NT2/D1 (cell line): ENCODE results near the gene PILRA.
"Not testable (repeated sequence)": the region's sequence is repeated elsewhere in the genome, so short reads cannot be mapped to it uniquely, and the experiment has no call there.

Experiments used
- DNase-seq: peaks from one replicate; pipeline ENCODE4 v3.0.0-alpha.2; 2011; ENCODE audit warnings: low read depth, low spot score
- H3K27me3 ChIP-seq: 2 replicates; pipeline ENCODE4 v1.6.0; 2011; ENCODE audit warnings: mild to moderate bottlenecking; ENCODE audit not compliant: insufficient read length, insufficient read depth
- H3K36me3 ChIP-seq: 2 replicates; pipeline ENCODE4 v1.6.1; 2011; ENCODE audit warnings: mild to moderate bottlenecking, low read length, mixed read lengths; ENCODE audit not compliant: insufficient read depth, insufficient read length
- H3K4me1 ChIP-seq: 2 replicates; pipeline ENCODE4 v1.5.1; 2011; ENCODE audit not compliant: insufficient read depth, insufficient read length
- H3K4me3 ChIP-seq: 2 replicates; pipeline ENCODE4 v1.5.1; 2011; ENCODE audit warnings: low read depth; ENCODE audit not compliant: insufficient read length
- H3K9ac ChIP-seq: 2 replicates; pipeline ENCODE4 v1.6.0; 2011; ENCODE audit warnings: low read depth; ENCODE audit not compliant: insufficient read length
- H3K9me3 ChIP-seq: 2 replicates; pipeline ENCODE4 v1.5.1; 2011; ENCODE audit warnings: mild to moderate bottlenecking, low read length; ENCODE audit not compliant: insufficient read depth
- SUZ12 ChIP-seq: IDR thresholded peaks from 2 replicates; pipeline ENCODE4 v1.6.1; 2011; ENCODE audit not compliant: insufficient read length, insufficient read depth; ENCODE audit errors: extremely low read depth
- YY1 ChIP-seq: IDR thresholded peaks from 2 replicates; pipeline ENCODE4 v1.6.1; 2011; ENCODE audit not compliant: insufficient read length, insufficient read depth
- ZNF274 ChIP-seq: IDR thresholded peaks from 2 replicates; pipeline ENCODE4 v1.6.1; 2011; ENCODE audit warnings: mild to moderate bottlenecking, low read depth, low read length

The PILRA gene

DNA sequence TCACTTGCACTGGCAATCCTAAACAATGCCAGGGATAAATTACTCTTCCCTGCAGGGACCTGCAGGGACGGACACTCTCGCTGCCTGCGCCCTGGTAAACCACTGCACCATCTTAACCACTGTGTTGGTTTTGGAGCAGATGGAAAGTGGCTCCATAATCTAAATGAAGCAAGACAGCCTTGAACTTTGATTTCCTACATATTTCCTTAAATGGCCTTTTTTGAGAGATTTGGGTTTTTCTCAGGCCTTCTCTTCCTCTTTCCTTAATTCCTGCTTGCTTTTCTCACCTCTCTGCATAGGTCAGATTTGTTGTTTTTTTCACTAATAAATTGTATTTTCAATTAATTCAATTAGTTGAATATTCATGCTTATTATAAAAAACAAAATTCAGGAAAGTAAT, 2.8 kb downstream of the PILRA start:
- H3K4me3 ChIP-seq, result no peak overlapping the region
- no peak for DNase-seq

DNA sequence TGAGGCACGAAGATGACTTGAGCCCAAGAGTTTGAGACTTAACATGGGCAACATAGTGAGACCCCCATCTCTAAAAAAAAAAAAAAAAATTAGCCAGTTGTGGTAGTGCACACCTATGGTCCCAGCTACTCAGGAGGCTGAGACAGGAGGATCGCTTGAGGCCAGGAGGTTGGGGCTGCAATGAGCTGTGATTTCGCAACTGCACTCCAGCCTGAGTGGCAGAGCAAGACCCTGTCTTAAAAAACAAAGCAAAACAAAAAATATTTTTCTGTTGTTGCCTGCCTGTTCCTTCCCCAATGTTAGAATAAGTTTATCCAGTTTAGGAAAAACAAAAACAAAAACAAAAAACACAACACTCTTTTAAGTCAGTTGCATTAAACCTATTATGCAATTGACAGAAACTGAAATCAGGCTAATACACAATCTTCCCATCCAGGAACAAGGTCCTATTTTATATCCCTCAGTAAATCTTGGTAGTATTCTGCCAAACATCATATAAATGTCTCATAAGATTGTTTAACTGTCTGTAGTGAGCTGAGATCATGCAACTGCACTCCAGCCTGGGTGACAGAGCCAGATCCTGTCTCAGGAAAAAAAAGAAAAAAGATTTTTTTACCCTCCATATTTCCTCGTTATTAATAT, 4.9 kb downstream of the PILRA start:
- Histone ChIP-seq H3K27me3 (no peaks in the 10 kb centered on the region), H3K36me3 (no peaks in the 10 kb centered on the region), H3K9me3 (no peaks in the 10 kb centered on the region), H3K9ac (no peak overlapping the region), H3K4me3 (no peak overlapping the region), H3K4me1 (peaks cover 8% of the 10 kb centered on the region)
- no peak for TF ChIP-seq SUZ12
- TF ChIP-seq ZNF274, result no peak
- TF ChIP-seq YY1, result no peak
- no peak for DNase-seq

More for the DNA sequence above, 2.8 kb downstream of the PILRA start:
- H3K9me3 ChIP-seq, result no peaks in the 10 kb centered on the region
- peaks cover 16% of the 10 kb centered on the region for H3K4me1 ChIP-seq
- TF ChIP-seq SUZ12 (no peak), YY1 (no peak), ZNF274 (no peak)
- no peak overlapping the region for H3K9ac ChIP-seq
- H3K27me3 ChIP-seq, result no peaks in the 10 kb centered on the region
- no peaks in the 10 kb centered on the region for H3K36me3 ChIP-seq

DNA sequence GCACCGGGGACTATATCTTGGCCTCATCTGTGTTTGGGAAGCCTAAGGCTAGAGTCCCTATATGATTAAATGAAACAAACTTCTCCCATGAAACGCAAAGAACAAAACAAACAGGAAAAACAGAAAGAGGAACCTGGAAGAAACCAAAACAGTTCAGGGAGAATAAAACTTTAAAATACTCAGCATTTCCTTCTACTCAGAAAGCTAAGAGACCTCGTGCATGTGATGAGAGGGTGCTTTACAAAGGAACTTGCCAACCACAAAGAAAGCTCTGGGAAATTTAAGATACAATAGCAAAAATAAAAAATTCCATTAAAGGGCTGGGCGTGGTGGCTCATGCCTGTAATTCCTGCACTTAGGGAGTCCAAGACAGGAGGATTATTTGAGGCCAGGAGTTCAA, 6.9 kb downstream of the PILRA start:
- Histone ChIP-seq H3K4me1 (peaks cover under 1% of the 10 kb centered on the region), H3K9ac (no peak overlapping the region), H3K4me3 (no peak overlapping the region), H3K36me3 (no peaks in the 10 kb centered on the region), H3K9me3 (no peaks in the 10 kb centered on the region), H3K27me3 (no peaks in the 10 kb centered on the region)
- no peak for TF ChIP-seq YY1
- no peak for TF ChIP-seq ZNF274
- no peak for TF ChIP-seq SUZ12
- DNase-seq, result no peak

DNA sequence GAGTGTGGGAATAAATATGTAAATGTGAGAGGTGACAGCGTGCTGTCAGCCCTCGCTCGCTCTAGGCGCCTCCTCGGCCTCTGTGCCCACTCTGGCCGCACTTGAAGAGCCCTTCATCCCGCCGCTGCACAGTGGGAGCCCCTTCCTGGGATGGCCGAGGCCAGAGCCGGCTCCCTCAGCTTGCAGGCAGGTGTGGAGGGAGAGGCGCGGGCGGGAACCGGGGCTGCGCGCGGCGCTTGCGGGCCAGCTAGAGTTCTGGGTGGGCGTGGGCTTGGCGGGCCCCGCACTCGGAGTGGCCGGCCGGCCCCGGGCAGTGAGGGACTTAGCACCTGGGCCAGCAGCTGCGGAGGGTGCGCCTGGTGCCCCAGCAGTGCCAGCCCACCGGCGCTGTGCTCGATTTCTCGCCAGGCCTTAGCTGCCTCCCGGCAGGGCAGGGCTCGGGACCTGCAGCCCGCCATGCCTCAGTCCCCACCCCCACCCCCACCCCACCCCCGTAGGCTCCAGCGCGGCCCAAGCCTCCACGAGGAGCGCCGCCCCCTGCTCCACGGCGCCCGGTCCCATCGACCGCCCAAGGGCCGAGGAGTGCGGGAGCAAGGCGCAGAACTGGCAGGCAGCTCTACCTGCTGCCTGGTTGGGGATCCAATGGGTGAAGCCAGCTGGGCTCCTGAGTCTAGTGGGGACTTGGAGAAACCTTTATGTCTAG, 8.4 kb downstream of the PILRA start:
- H3K36me3 ChIP-seq, H3K4me1 ChIP-seq, H3K4me3 ChIP-seq, H3K9me3 ChIP-seq, DNase-seq, H3K9ac ChIP-seq, H3K27me3 ChIP-seq: not testable (repeated sequence)

DNA sequence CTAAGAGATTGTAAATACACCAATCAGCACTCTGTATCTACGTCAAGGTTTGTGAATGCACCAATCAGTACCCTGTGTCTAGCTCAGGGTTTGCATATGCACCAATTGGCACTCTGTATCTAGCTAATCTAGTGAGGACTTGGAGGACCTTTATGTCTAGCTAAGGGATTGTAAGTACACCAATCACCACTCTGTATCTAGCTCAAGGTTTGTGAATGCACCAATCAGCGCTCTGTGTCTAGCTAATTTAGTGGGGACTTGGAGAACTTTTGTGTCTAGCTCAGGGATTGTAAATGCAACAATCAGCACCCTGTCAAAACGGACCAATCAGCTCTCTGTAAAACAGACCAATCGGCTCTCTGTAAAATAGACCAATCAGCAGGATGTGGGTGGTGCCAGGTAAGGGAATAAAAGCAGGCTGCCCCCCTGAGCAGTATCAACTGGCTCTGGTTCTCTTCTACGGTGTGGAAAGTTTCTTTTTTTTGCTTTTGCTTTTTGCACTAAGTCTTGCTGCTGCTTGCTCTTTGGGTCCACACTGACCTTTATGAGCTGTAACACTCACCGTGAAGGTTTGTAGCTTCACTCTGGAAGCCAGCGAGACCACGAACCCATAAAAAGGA, 9.1 kb downstream of the PILRA start:
- not testable (repeated sequence) for H3K4me3 ChIP-seq, H3K36me3 ChIP-seq, DNase-seq, H3K9me3 ChIP-seq, H3K27me3 ChIP-seq, H3K4me1 ChIP-seq, H3K9ac ChIP-seq

DNA sequence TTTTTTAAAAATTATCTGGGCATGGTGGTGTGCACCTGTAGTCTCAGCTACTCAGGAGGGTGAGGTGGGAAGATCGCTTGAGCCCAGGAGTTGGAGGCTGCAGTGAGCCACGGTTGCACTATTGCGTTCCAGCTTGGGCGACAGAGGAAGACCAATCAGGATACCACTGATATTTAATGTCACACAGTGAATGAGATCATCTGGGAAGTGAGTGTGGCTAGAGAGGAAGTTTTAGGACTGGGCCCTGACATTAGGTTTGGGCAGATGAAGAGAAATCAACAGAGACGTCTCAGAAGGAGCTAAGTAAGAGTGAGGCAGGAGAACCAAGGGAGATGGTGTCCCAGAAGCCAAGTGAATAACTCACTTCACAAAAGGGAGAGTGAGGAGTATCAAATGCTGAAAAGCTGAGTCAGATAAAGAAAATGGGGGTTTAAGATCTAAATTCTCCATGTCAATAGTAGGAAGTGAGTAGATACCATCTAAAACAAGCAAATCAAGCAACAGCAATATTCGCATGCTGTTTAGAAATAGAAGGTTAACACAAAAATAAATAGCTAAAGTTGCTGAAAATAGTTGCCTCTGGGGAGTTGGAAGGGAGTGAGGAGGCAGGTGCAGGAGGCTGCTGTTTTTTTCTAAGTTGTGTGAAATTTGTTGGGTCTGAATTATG, 11.5 kb downstream of the PILRA start:
- H3K36me3 ChIP-seq, result no peaks in the 10 kb centered on the region
- TF ChIP-seq YY1 (no peak), ZNF274 (no peak), SUZ12 (no peak)
- no peaks in the 10 kb centered on the region for H3K9me3 ChIP-seq
- no peak for DNase-seq
- peaks cover 2% of the 10 kb centered on the region for H3K4me1 ChIP-seq
- H3K27me3 ChIP-seq, result no peaks in the 10 kb centered on the region
- H3K9ac ChIP-seq, result no peak overlapping the region
- H3K4me3 ChIP-seq, result no peak overlapping the region

DNA sequence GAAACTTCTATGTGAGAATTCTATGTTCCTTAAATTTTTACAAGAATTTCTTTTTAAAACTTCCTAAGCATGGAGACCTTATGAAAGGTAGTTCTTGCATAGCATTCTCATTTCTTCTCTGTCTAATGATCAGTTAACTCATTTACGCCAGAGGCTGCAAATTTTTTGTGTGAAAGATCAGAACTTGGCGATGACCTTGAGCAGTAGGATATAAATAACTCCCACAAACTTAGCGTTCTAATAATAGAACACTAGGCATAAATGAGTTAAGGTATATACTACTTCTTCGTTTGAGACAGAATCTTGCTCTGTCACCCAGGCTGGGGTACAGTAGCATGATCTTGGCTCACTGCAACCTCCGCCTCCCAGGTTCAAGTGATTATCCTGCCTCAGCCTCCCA, 13.7 kb downstream of the PILRA start:
- Histone ChIP-seq H3K9me3 (no peaks in the 10 kb centered on the region), H3K4me3 (no peak overlapping the region), H3K9ac (no peak overlapping the region), H3K36me3 (no peaks in the 10 kb centered on the region), H3K4me1 (peaks cover 8% of the 10 kb centered on the region), H3K27me3 (no peaks in the 10 kb centered on the region)
- no peak for TF ChIP-seq YY1
- no peak for TF ChIP-seq ZNF274
- no peak for TF ChIP-seq SUZ12
- DNase-seq, result no peak
